Natural killer cell (primary cell): ENCODE data around the gene NME3. TPM values are rescaled to one million over a fixed set of nuclear protein-coding genes. Genes with fewer than 3 reads are reported as not detected.

ENCODE experiments used
- ATAC-seq, 3 donors: fragments of 150-1000 bp in 2 of 3; fragments of 200-7000 bp in 1 of 3; cut with Tn5 transposase; 1 replicate in 1 of 3; 2 replicates in 2 of 3; pipeline ENCODE4 v1.10.0; 2021; ENCODE audit warnings: mild to moderate bottlenecking in 2 of 3, moderate library complexity in 2 of 3
- DNase-seq, 2 donors: peaks; one replicate each; pipeline versions ENCODE4 v3.0.0 to v3.0.0-alpha.2; 2013 to 2021; ENCODE audit warnings: mixed read lengths in 1 of 2
- H3K27ac ChIP-seq: one replicate; pipeline ENCODE4 v1.5.1; 2013; ENCODE audit warnings: mild to moderate bottlenecking, low read length
- H3K27me3 ChIP-seq: one replicate; pipeline ENCODE4 v1.6.1; 2013; ENCODE audit warnings: low read length; ENCODE audit not compliant: control insufficient read depth, insufficient read depth
- H3K36me3 ChIP-seq: one replicate; pipeline ENCODE4 v1.6.1; 2013; ENCODE audit warnings: low read length; ENCODE audit not compliant: control insufficient read depth, insufficient read depth
- H3K4me1 ChIP-seq: one replicate; pipeline ENCODE4 v1.6.1; 2013; ENCODE audit warnings: low read length; ENCODE audit not compliant: control insufficient read depth, insufficient read depth
- H3K4me3 ChIP-seq: one replicate; pipeline ENCODE4 v1.5.1; 2013; ENCODE audit warnings: low read length
- H3K9me3 ChIP-seq: one replicate; pipeline ENCODE4 v1.6.1; 2013; ENCODE audit warnings: low read length; ENCODE audit not compliant: control insufficient read depth, insufficient read depth
- H3K27ac Mint-ChIP-seq, 2 donors: one replicate each; pipeline ENCODE4 v1.8.0; 2022; ENCODE audit warnings: mild to moderate bottlenecking in 2 of 2, mixed read lengths in 2 of 2, moderate library complexity in 1 of 2
- H3K27me3 Mint-ChIP-seq, 2 donors: one replicate each; pipeline ENCODE4 v1.8.0; 2022; ENCODE audit warnings: low read depth in 2 of 2, mixed read lengths in 2 of 2
- H3K36me3 Mint-ChIP-seq: one replicate; pipeline ENCODE4 v1.8.0; 2022; ENCODE audit warnings: mixed read lengths
- H3K4me1 Mint-ChIP-seq, 2 donors: one replicate each; pipeline ENCODE4 v1.8.0; 2022; ENCODE audit warnings: mixed read lengths in 2 of 2
- H3K4me3 Mint-ChIP-seq: one replicate; pipeline ENCODE4 v1.8.0; 2022; ENCODE audit warnings: mild to moderate bottlenecking, moderate library complexity, mixed read lengths
- H3K9me3 Mint-ChIP-seq, 2 donors: one replicate each; pipeline ENCODE4 v1.8.0; 2022; ENCODE audit warnings: mixed read lengths in 2 of 2
- CTCF ChIP-seq: fragments of 200-600 bp; IDR thresholded peaks from one replicate; pipeline ENCODE4 v1.8.0; 2022; ENCODE audit warnings: antibody characterized with exemption
- whole genome bisulfite sequencing: methylation state at CpG from one replicate; pipeline ENCODE4 v1.1.7; 2013; ENCODE audit warnings: missing lambda C conversion rate; ENCODE audit not compliant: insufficient coverage; 5-methylcytosine and 5-hydroxymethylcytosine counted together
- intact Hi-C: fragments of 100-400 bp; cut with micrococcal nuclease; formaldehyde crosslinking; loops from one replicate; pipeline ENCODE4 v1.14.2; 2022
- total RNA-seq, 4 donors: library from RNA; stranded (reverse); fragments of 120-200 nt in 1 of 4; gene quantifications; one replicate each; pipeline versions ENCODE4 v1.2.3 to v1.2.4, GENCODE V29; 2013 to 2022

Gene NME3
- total RNA-seq, 3 donors from 2014 or later (not counting 1 experiment from before 2014, with no cell fraction given): 40.6 to 50.3 (median 46.2) TPM

DNA sequence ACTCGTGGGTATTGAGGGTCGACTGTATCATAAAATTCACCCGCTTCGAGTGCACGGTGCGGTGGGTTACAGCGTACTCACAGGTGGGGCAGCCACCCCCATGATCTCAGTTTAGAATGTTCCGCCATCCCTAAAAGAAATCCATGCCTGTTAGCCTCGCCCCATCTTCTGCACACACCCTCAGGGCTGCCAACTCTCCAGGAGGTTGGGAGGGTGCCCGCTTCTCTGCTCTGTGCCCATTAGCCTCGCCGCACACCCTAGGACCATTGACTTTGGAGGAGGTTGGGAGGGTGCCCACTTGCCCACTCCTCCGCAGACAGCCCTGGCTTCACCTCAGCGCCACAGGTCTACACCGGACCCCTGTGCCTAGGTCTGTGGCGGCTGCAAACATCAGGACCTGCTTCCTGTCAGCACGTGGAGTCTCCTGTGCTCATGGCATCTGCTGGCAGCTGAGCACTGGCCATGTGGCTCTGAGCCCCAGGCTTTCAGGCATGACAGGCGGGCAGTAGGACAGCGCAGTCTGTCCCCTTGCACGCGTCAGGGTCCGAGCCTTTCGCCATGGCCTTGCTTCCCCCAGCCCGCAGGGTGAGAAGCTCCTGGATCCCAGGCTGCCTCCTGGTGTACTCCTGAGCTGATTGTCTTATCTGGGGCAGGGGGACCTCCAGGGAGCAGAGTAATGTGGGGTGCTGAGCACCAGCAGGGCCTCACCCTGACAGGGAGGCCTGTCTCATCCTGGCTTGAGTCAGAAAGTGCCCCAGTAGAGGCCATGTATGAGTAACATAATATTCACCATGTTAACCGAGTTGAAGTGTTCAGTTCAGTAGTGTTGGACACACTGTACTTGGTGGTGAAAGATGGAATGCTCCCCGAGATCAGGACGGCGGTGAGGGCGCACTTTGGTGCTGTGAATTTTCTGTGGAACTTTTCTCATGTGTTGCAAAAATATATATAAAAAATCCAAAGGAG lies 21.9 kb downstream of the NME3 start:
- Mint-ChIP-seq H3K4me1 (peaks cover 6% of the 10 kb centered on the region in 2 donors), H3K27ac (no peak overlapping the region), H3K36me3 (peaks cover 5% of the 10 kb centered on the region), H3K27me3 (no peaks in the 10 kb centered on the region), H3K4me3 (no peak overlapping the region), H3K9me3 (no peaks in the 10 kb centered on the region)
- no peak overlapping the region for H3K27ac ChIP-seq
- no peaks in the 10 kb centered on the region for H3K9me3 ChIP-seq
- peaks cover 60% of the 10 kb centered on the region for H3K36me3 ChIP-seq
- intact Hi-C loops: no loop called here
- ATAC-seq (no peak), DNase-seq (no peak)
- H3K4me3 ChIP-seq: no peak overlapping the region
- WGBS: 98% methylated on average over 25 of the region's 29 CpGs
- H3K4me1 ChIP-seq: no peaks in the 10 kb centered on the region
- H3K27me3 ChIP-seq: no peaks in the 10 kb centered on the region
- no peak for TF ChIP-seq CTCF

DNA sequence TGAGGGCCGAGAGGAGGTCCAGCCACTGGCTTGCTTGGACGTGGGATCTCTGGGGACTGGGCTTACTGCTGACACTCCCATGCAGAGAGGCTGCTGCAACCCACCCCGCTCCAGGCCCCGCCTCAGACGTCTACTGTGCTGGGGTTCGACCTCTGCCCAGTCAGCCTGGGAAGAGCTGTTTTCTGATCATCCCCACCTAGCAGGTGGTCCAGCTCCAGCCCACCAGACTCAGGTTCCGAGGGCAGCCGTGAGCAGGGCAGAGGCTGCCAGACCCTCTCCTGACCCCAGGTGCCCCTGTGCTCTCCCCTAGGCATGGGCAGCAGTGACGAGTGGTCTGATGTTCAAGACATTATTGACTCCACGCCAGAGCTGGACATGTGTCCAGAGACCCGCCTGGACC lies 23.4 kb downstream of the NME3 start:
- Mint-ChIP-seq H3K4me1 (peaks cover 7% of the 10 kb centered on the region in 2 donors), H3K27ac (no peak overlapping the region), H3K9me3 (no peaks in the 10 kb centered on the region), H3K4me3 (no peak overlapping the region), H3K36me3 (peaks cover 5% of the 10 kb centered on the region), H3K27me3 (no peaks in the 10 kb centered on the region)
- no peaks in the 10 kb centered on the region for H3K4me1 ChIP-seq
- no peaks in the 10 kb centered on the region for H3K9me3 ChIP-seq
- no peaks in the 10 kb centered on the region for H3K27me3 ChIP-seq
- intact Hi-C loops: no loop called here
- ATAC-seq (no peak), DNase-seq (no peak)
- WGBS: 96% methylated on average over 11 of the region's 11 CpGs
- H3K36me3 ChIP-seq: peaks cover 62% of the 10 kb centered on the region
- no peak overlapping the region for H3K4me3 ChIP-seq
- H3K27ac ChIP-seq: no peak overlapping the region
- TF ChIP-seq CTCF: no peak

DNA sequence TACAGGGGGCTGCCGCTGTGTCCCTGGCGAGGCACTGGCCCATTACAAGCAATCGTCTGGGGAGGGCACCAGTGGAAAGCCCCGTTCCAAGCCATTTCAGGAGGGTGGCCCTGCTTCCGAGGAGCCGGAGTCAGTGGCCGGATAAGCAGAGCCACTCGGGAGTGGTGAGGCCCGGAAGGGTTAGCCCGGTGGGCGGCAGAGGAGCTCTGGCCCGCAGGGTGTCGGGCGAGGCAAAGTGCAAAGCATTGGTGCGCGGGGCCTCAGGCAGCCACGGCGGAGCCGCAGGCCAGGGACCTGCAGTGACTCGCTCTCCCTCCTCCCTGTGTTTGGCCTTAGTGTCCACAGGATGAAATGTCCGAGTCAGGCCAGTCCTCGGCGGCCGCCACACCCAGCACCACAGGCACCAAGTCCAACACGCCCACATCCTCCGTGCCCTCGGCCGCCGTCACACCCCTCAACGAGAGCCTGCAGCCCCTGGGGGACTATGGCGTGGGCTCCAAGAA lies 24.6 kb downstream of the NME3 start:
- no peak for DNase-seq
- no peak for TF ChIP-seq CTCF
- Histone ChIP-seq H3K36me3 (peaks cover 57% of the 10 kb centered on the region), H3K9me3 (no peaks in the 10 kb centered on the region), H3K27me3 (no peaks in the 10 kb centered on the region), H3K4me1 (no peaks in the 10 kb centered on the region), H3K4me3 (no peak overlapping the region), H3K27ac (no peak overlapping the region)
- intact Hi-C loops: no loop called here
- Mint-ChIP-seq H3K4me3 (no peak overlapping the region), H3K36me3 (peaks cover 5% of the 10 kb centered on the region), H3K27ac (no peak overlapping the region), H3K4me1 (peaks cover 7% of the 10 kb centered on the region in 2 donors), H3K27me3 (no peaks in the 10 kb centered on the region), H3K9me3 (no peaks in the 10 kb centered on the region)
- no peak for ATAC-seq
- 97% methylated on average over 31 of the region's 31 CpGs for WGBS
